ENCODE measurements around the gene AGPAT2. TPM values are rescaled to one million over a fixed set of nuclear protein-coding genes. Genes with fewer than 3 reads are reported as not detected.

The AGPAT2 gene
- total and polyA plus RNA-seq, 2 donors (not counting 1 experiment from before 2014, with no cell fraction given): 25.1 to 28.4 TPM

DNA sequence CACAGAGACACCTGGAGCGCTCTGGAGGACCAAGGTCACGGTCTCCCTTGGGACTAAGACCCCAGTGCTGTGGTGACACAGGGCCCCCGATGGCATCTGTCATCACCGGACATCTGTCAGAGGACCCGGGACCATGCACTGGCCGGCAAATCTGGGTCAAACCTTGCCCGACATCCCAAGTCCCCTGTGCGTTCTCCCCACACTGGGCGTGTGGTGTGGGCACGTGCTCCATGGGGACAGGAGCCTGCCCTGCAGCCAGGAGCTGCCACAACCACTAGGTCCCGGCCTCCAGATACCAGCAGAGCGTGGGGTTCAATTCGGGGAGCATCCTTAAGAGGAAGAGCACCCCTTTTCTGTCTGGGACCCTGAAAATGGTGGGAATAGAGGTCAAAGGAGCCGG lies 3.5 kb downstream of the AGPAT2 start:
- H3K9ac ChIP-seq (ENCODE audit: low read length): no peak overlapping the region
- WGBS (ENCODE audit: insufficient coverage): 96% methylated on average over 14 of the region's 14 CpGs
- H3K79me2 ChIP-seq (ENCODE audit: control insufficient read depth, insufficient read depth, low read length): peaks cover 20% of the 10 kb centered on the region
- peaks cover 61% of the 10 kb centered on the region for H4K20me1 ChIP-seq (ENCODE audit: control insufficient read depth, insufficient read depth, low read length, poor library complexity, severe bottlenecking)
- H3K36me3 ChIP-seq (replicated peaks in 1 of 2; ENCODE audit: control extremely low read depth in 1 of 2, control insufficient read depth in 1 of 2, extremely low read depth in 1 of 2, insufficient read depth in 2 of 2, low read length in 1 of 2): no peaks in the 10 kb centered on the region
- H3K27me3 ChIP-seq (replicated peaks in 1 of 4; ENCODE audit: control extremely low read depth in 1 of 4, control insufficient read depth in 3 of 4, insufficient read depth in 4 of 4, low read length in 3 of 4): no peaks in the 10 kb centered on the region
- intact Hi-C loops (cut with micrococcal nuclease): no loop called here
- peaks cover 14 to 22% of the 10 kb centered on the region in 2 donors for H3K4me1 ChIP-seq (ENCODE audit: control insufficient read depth in 2 of 2, insufficient read depth in 2 of 2, low read length in 2 of 2)
- no peak overlapping the region for H2AFZ ChIP-seq (ENCODE audit: insufficient read depth, low read depth, low read length, poor library complexity, severe bottlenecking)
- POLR2A ChIA-PET: no interaction called here
- no peak overlapping the region for H3K27ac ChIP-seq (ENCODE audit: low read length in 2 of 2)
- peaks cover 0 to 9% (median 0%) of the 10 kb centered on the region in 3 donors for H3K9me3 ChIP-seq (ENCODE audit: control extremely low read depth in 1 of 3, control insufficient read depth in 2 of 3, insufficient read depth in 1 of 3, low read length in 2 of 3)
- H3K4me2 ChIP-seq (replicated peaks; ENCODE audit: low read depth, low read length, poor library complexity, severe bottlenecking): no peak overlapping the region
- CTCF ChIA-PET: no interaction called here
- DNase-seq (no peak), ATAC-seq (ENCODE audit: low read depth) (no peak)
- Mint-ChIP-seq H3K4me1 (peaks cover 12% of the 10 kb centered on the region), H3K27ac (no peak overlapping the region), H3K27me3 (no peaks in the 10 kb centered on the region), H3K4me3 (no peak overlapping the region), H3K9me3 (ENCODE audit: insufficient read depth) (no peaks in the 10 kb centered on the region)
- TF ChIP-seq, protein P1, sequence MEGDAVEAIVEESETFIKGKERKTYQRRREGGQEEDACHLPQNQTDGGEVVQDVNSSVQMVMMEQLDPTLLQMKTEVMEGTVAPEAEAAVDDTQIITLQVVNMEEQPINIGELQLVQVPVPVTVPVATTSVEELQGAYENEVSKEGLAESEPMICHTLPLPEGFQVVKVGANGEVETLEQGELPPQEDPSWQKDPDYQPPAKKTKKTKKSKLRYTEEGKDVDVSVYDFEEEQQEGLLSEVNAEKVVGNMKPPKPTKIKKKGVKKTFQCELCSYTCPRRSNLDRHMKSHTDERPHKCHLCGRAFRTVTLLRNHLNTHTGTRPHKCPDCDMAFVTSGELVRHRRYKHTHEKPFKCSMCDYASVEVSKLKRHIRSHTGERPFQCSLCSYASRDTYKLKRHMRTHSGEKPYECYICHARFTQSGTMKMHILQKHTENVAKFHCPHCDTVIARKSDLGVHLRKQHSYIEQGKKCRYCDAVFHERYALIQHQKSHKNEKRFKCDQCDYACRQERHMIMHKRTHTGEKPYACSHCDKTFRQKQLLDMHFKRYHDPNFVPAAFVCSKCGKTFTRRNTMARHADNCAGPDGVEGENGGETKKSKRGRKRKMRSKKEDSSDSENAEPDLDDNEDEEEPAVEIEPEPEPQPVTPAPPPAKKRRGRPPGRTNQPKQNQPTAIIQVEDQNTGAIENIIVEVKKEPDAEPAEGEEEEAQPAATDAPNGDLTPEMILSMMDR (IDR thresholded peaks at IDR 0.05): no peak
- TF ChIP-seq EZH2 (IDR thresholded peaks at IDR 0.05; ENCODE audit: borderline replicate concordance, insufficient read depth, low read depth, low read length, poor library complexity, severe bottlenecking): no peak
- H3K4me3 ChIP-seq (ENCODE audit: control extremely low read depth in 1 of 5, extremely low read depth in 1 of 5, insufficient read depth in 1 of 5, low read depth in 2 of 5, low read length in 4 of 5): no peak overlapping the region

DNA sequence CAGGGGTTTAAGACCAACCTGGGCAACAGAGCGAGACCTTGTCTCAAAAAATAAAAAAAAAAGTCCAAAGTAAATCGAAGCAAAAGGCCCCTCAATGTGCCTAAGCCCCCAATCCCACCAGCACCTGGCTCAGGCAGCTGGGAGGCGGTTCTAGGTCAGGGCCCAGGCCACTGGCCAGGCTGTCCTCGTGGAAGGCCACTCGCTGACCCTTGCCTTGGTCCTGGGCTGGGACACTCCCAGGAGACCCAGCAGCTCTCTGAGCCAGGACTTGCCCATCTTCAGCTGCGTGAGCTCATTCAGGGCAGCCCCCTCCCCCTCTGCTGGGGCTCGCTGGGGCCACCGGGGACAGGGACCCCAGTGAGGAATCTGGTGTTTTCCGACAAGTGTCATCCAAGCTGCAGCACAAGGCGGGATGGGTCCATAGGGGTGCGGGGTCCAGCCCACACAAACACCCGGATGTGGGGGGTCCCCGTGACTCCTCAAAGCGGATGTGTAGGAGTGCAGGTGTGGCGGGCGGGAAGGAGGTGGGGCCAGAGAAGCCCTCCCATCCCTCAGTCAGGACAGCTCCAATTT lies 4.0 kb downstream of the AGPAT2 start:
- peaks cover 0 to 6% (median 0%) of the 10 kb centered on the region in 3 donors for H3K9me3 ChIP-seq (ENCODE audit: control extremely low read depth in 1 of 3, control insufficient read depth in 2 of 3, insufficient read depth in 1 of 3, low read length in 2 of 3)
- no peaks in the 10 kb centered on the region for H3K27me3 ChIP-seq (replicated peaks in 1 of 4; ENCODE audit: control extremely low read depth in 1 of 4, control insufficient read depth in 3 of 4, insufficient read depth in 4 of 4, low read length in 3 of 4)
- DNase-seq (no peak), ATAC-seq (ENCODE audit: low read depth) (no peak)
- H3K4me2 ChIP-seq (replicated peaks; ENCODE audit: low read depth, low read length, poor library complexity, severe bottlenecking): no peak overlapping the region
- no peak overlapping the region for H2AFZ ChIP-seq (ENCODE audit: insufficient read depth, low read depth, low read length, poor library complexity, severe bottlenecking)
- Mint-ChIP-seq H3K9me3 (ENCODE audit: insufficient read depth) (no peaks in the 10 kb centered on the region), H3K4me3 (no peak overlapping the region), H3K27ac (no peak overlapping the region), H3K4me1 (peaks cover 10% of the 10 kb centered on the region), H3K27me3 (no peaks in the 10 kb centered on the region)
- ChIA-PET CTCF (no interaction called here), POLR2A (no interaction called here)
- no peak overlapping the region for H3K4me3 ChIP-seq (ENCODE audit: control extremely low read depth in 1 of 5, extremely low read depth in 1 of 5, insufficient read depth in 1 of 5, low read depth in 2 of 5, low read length in 4 of 5)
- H3K4me1 ChIP-seq (ENCODE audit: control insufficient read depth in 2 of 2, insufficient read depth in 2 of 2, low read length in 2 of 2): peaks cover 14 to 21% of the 10 kb centered on the region in 2 donors
- H3K9ac ChIP-seq (ENCODE audit: low read length): no peak overlapping the region
- intact Hi-C loops (cut with micrococcal nuclease): no loop called here
- H4K20me1 ChIP-seq (ENCODE audit: control insufficient read depth, insufficient read depth, low read length, poor library complexity, severe bottlenecking): peaks cover 65% of the 10 kb centered on the region
- H3K36me3 ChIP-seq (replicated peaks in 1 of 2; ENCODE audit: control extremely low read depth in 1 of 2, control insufficient read depth in 1 of 2, extremely low read depth in 1 of 2, insufficient read depth in 2 of 2, low read length in 1 of 2): no peaks in the 10 kb centered on the region
- H3K27ac ChIP-seq (ENCODE audit: low read length in 2 of 2): no peak overlapping the region
- H3K79me2 ChIP-seq (ENCODE audit: control insufficient read depth, insufficient read depth, low read length): peaks cover 23% of the 10 kb centered on the region
- WGBS (ENCODE audit: insufficient coverage): 94% methylated on average over 13 of the region's 16 CpGs
- TF ChIP-seq, protein P1 (IDR thresholded peaks at IDR 0.05): no peak
- no peak for TF ChIP-seq EZH2 (IDR thresholded peaks at IDR 0.05; ENCODE audit: borderline replicate concordance, insufficient read depth, low read depth, low read length, poor library complexity, severe bottlenecking)

Measured in B cell (primary cell).